B cell (primary cell): ENCODE measurements around the gene CAMSAP2. TPM values are rescaled to one million over a fixed set of nuclear protein-coding genes. Genes with fewer than 3 reads are reported as not detected.

Experiments used
- ATAC-seq: fragments of 200-7000 bp; cut with Tn5 transposase; one replicate; pipeline ENCODE4 v1.10.0; 2021; ENCODE audit warnings: low read depth, mild to moderate bottlenecking, moderate number of reproducible peaks, moderate library complexity
- CTCF ChIA-PET: fragments of 350-600 bp; sonication (Branson Sonifier 250); formaldehyde crosslinking; loops from one replicate; lab custom pipeline; 2021; ENCODE audit warnings: antibody characterized with exemption, inconsistent platforms; lab: Charles Lee
- POLR2A ChIA-PET: fragments of 350-600 bp; sonication (Branson Sonifier 250); formaldehyde crosslinking; loops from one replicate; lab custom pipeline; 2021; ENCODE audit warnings: antibody characterized with exemption; lab: Charles Lee
- DNase-seq: peaks from one replicate; pipeline ENCODE4 v3.0.0; 2013
- H2AFZ ChIP-seq: 2 replicates; pipeline ENCODE4 v1.6.1; 2012; ENCODE audit warnings: mild to moderate bottlenecking, low read depth, low read length; ENCODE audit not compliant: insufficient read depth, poor library complexity, severe bottlenecking
- H3K27ac ChIP-seq, 2 donors: 1 replicate in 1 of 2; 2 replicates in 1 of 2; pipeline ENCODE4 v1.5.1; 2012 to 2013; ENCODE audit warnings: low read length in 2 of 2, mild to moderate bottlenecking in 2 of 2, moderate library complexity in 1 of 2
- H3K27me3 ChIP-seq, 4 experiments: fragments of 200-600 bp in 1 of 4; sonication (generic) in 1 of 4; replicated peaks in 1 of 4; 1 replicate in 2 of 4; 2 replicates in 2 of 4; pipeline versions ENCODE4 v1.6.1 to v1.7.0; 2013 to 2016; ENCODE audit warnings: low read length in 3 of 4, mild to moderate bottlenecking in 2 of 4, mixed read lengths in 1 of 4, moderate library complexity in 1 of 4; ENCODE audit not compliant: insufficient read depth in 4 of 4, control insufficient read depth in 3 of 4; ENCODE audit errors: control extremely low read depth in 1 of 4
- H3K36me3 ChIP-seq, 2 experiments: replicated peaks in 1 of 2; 1 replicate in 1 of 2; 2 replicates in 1 of 2; pipeline versions ENCODE4 v1.6.1 to v1.7.1; 2013; ENCODE audit warnings: low read length in 1 of 2; ENCODE audit not compliant: insufficient read depth in 2 of 2, control insufficient read depth in 1 of 2; ENCODE audit errors: control extremely low read depth in 1 of 2, extremely low read depth in 1 of 2
- H3K4me1 ChIP-seq, 2 donors: fragments of 200-600 bp in 1 of 2; sonication (generic) in 1 of 2; 1 replicate in 1 of 2; 2 replicates in 1 of 2; pipeline versions ENCODE4 v1.5.1 to v1.6.1; 2013 to 2017; ENCODE audit warnings: low read length in 2 of 2; ENCODE audit not compliant: control insufficient read depth in 2 of 2, insufficient read depth in 2 of 2
- H3K4me2 ChIP-seq: replicated peaks from 2 replicates; pipeline ENCODE3; 2012; ENCODE audit warnings: mild to moderate bottlenecking, low read depth, low read length; ENCODE audit not compliant: poor library complexity, severe bottlenecking
- H3K4me3 ChIP-seq, 5 experiments: fragments of 200-600 bp in 1 of 5; sonication (generic) in 1 of 5; 1 replicate in 3 of 5; 2 replicates in 2 of 5; pipeline versions ENCODE4 v1.5.1 to v1.7.0; 2011 to 2016; ENCODE audit warnings: low read length in 4 of 5, mild to moderate bottlenecking in 4 of 5, low read depth in 2 of 5, control low read depth in 1 of 5, moderate library complexity in 1 of 5; ENCODE audit not compliant: insufficient read depth in 1 of 5; ENCODE audit errors: control extremely low read depth in 1 of 5, extremely low read depth in 1 of 5
- H3K79me2 ChIP-seq: fragments of 200-600 bp; sonication (generic); one replicate; pipeline ENCODE4 v1.6.0; 2016; ENCODE audit warnings: low read length; ENCODE audit not compliant: control insufficient read depth, insufficient read depth
- H3K9ac ChIP-seq: fragments of 200-600 bp; sonication (generic); 2 replicates; pipeline ENCODE4 v1.6.1; 2017; ENCODE audit warnings: mild to moderate bottlenecking, low read length, moderate library complexity
- H3K9me3 ChIP-seq, 3 donors: one replicate each; pipeline versions ENCODE4 v1.6.1 to v1.7.1; 2013; ENCODE audit warnings: low read length in 2 of 3; ENCODE audit not compliant: control insufficient read depth in 2 of 3, insufficient read depth in 1 of 3; ENCODE audit errors: control extremely low read depth in 1 of 3
- H4K20me1 ChIP-seq: 2 replicates; pipeline ENCODE4 v1.6.0; 2012; ENCODE audit warnings: mild to moderate bottlenecking, low read length; ENCODE audit not compliant: insufficient read depth, control insufficient read depth, poor library complexity, severe bottlenecking
- H3K27ac Mint-ChIP-seq: one replicate; pipeline ENCODE4 v1.8.0; 2021; ENCODE audit warnings: mixed read lengths
- H3K27me3 Mint-ChIP-seq: one replicate; pipeline ENCODE4 v1.8.0; 2021; ENCODE audit warnings: mixed read lengths
- H3K4me1 Mint-ChIP-seq: one replicate; pipeline ENCODE4 v1.8.0; 2021; ENCODE audit warnings: mixed read lengths
- H3K4me3 Mint-ChIP-seq: one replicate; pipeline ENCODE4 v1.8.0; 2021; ENCODE audit warnings: mixed read lengths
- H3K9me3 Mint-ChIP-seq: one replicate; pipeline ENCODE4 v1.8.0; 2022; ENCODE audit warnings: mixed read lengths; ENCODE audit not compliant: insufficient read depth
- EZH2 ChIP-seq: IDR thresholded peaks from 2 replicates; pipeline ENCODE4 v1.6.1; 2012; ENCODE audit warnings: borderline replicate concordance, low read depth, mild to moderate bottlenecking, moderate library complexity, low read length; ENCODE audit not compliant: insufficient read depth, poor library complexity, severe bottlenecking
- whole genome bisulfite sequencing: methylation state at CpG from one replicate; pipeline ENCODE4 v1.1.5; 2013; ENCODE audit warnings: missing lambda C conversion rate; ENCODE audit not compliant: insufficient coverage; 5-methylcytosine and 5-hydroxymethylcytosine counted together
- intact Hi-C: fragments of 100-400 bp; cut with micrococcal nuclease; formaldehyde crosslinking; loops from one replicate; pipeline ENCODE4 v1.10.0; 2022
- polyA plus RNA-seq: library from polyadenylated mRNA; depleted of rRNA; stranded (reverse); fragments of >200 nt; gene quantifications from 2 replicates; pipeline ENCODE4 v1.2.3, GENCODE V29; 2012
- total RNA-seq, 2 donors: library from RNA; stranded (reverse); fragments of 120-200 nt in 1 of 2; gene quantifications; 1 replicate in 1 of 2; 2 replicates in 1 of 2; pipeline versions ENCODE4 v1.2.3 to v1.2.4, GENCODE V29; 2013 to 2022
- TF ChIP-seq, protein P1 (sequence below): fragments of 200-600 bp; IDR thresholded peaks from one replicate; pipeline ENCODE4 v1.8.0; 2022; ENCODE audit warnings: antibody characterized with exemption, mild to moderate bottlenecking

The CAMSAP2 gene
- total and polyA plus RNA-seq, 2 donors (not counting 1 experiment from before 2014, with no cell fraction given): 0.10 to 2.1 TPM

DNA sequence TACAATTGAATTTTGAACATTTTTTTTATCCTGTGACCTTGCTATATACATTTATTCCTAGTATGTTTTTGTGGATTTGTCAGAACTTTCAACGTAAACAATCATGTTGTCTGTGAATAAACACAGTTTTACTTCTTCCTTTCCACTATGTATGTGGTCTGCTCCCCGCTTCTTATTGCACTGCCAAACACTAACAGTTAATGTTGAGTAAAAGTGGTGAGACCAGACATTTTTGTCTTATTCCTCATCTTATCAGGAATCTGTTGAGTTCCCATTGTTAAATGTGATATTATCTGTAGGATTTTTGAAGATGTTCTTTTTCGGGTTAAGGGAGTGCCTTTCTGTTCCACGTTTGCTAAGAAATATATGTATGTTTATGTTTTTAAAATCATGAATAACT, 45.9 kb downstream of the CAMSAP2 start:
- WGBS: no CpG with 5 or more reads among the region's 4 CpGs
- H3K27me3 Mint-ChIP-seq: peaks cover 4% of the 10 kb centered on the region

DNA sequence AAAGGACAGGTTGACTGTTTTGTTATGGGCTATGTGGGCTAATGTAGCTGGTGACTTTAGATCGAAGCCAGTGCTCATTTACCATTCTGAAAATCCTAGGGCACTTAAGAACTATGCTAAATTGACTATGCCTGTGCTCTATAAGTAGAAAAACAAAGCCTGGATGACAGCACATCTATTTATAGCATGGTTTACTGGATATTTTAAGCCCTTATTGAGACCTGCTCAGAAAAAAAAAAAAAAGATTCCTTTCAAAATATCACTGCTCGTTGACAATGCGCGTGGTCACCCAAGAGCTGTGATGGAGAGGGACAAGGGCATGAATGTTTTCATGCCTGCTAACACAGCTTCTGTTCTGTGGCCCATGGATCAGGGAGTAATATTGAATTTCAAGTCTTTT, 48.1 kb downstream of the CAMSAP2 start:
- H3K4me3 ChIP-seq: no peak overlapping the region
- H4K20me1 ChIP-seq: no peaks in the 10 kb centered on the region
- H3K36me3 ChIP-seq: no peaks in the 10 kb centered on the region
- TF ChIP-seq, protein P1, sequence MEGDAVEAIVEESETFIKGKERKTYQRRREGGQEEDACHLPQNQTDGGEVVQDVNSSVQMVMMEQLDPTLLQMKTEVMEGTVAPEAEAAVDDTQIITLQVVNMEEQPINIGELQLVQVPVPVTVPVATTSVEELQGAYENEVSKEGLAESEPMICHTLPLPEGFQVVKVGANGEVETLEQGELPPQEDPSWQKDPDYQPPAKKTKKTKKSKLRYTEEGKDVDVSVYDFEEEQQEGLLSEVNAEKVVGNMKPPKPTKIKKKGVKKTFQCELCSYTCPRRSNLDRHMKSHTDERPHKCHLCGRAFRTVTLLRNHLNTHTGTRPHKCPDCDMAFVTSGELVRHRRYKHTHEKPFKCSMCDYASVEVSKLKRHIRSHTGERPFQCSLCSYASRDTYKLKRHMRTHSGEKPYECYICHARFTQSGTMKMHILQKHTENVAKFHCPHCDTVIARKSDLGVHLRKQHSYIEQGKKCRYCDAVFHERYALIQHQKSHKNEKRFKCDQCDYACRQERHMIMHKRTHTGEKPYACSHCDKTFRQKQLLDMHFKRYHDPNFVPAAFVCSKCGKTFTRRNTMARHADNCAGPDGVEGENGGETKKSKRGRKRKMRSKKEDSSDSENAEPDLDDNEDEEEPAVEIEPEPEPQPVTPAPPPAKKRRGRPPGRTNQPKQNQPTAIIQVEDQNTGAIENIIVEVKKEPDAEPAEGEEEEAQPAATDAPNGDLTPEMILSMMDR: no peak
- intact Hi-C loops: no loop called here
- Mint-ChIP-seq H3K4me3 (no peak overlapping the region), H3K27ac (no peak overlapping the region), H3K9me3 (peaks cover 2% of the 10 kb centered on the region), H3K4me1 (no peaks in the 10 kb centered on the region), H3K27me3 (peaks cover 8% of the 10 kb centered on the region)
- H3K9ac ChIP-seq: no peak overlapping the region
- WGBS: no CpG with 5 or more reads among the region's 4 CpGs
- no peaks in the 10 kb centered on the region for H3K79me2 ChIP-seq
- no peak overlapping the region for H2AFZ ChIP-seq
- DNase-seq (no peak), ATAC-seq (no peak)
- H3K4me1 ChIP-seq: no peaks in the 10 kb centered on the region
- no peak overlapping the region for H3K27ac ChIP-seq
- peaks cover 0 to 5% (median 2%) of the 10 kb centered on the region in 3 donors for H3K9me3 ChIP-seq
- ChIA-PET POLR2A (no interaction called here), CTCF (no interaction called here)
- no peaks in the 10 kb centered on the region for H3K27me3 ChIP-seq
- no peak overlapping the region for H3K4me2 ChIP-seq

More for the DNA sequence above, 45.9 kb downstream of the CAMSAP2 start:
- ChIA-PET CTCF (no interaction called here), POLR2A (no interaction called here)
- ATAC-seq (no peak), DNase-seq (no peak)
- H3K4me1 ChIP-seq: peaks cover 0 to 4% of the 10 kb centered on the region in 2 donors
- no peak overlapping the region for H3K4me3 ChIP-seq
- H3K27me3 ChIP-seq: no peaks in the 10 kb centered on the region
- no peaks in the 10 kb centered on the region for H3K36me3 ChIP-seq
- no peak overlapping the region for H3K27ac ChIP-seq
- H3K4me2 ChIP-seq: no peak overlapping the region
- intact Hi-C loops: no loop called here
- peaks cover 2% of the 10 kb centered on the region for H3K9me3 Mint-ChIP-seq
- peaks cover 5% of the 10 kb centered on the region for H3K4me1 Mint-ChIP-seq
- no peak overlapping the region for H3K4me3 Mint-ChIP-seq
- H4K20me1 ChIP-seq: no peaks in the 10 kb centered on the region
- TF ChIP-seq, protein P1: no peak
- TF ChIP-seq EZH2: no peak
- no peak overlapping the region for H3K27ac Mint-ChIP-seq
- peaks cover 0 to 5% (median 2%) of the 10 kb centered on the region in 3 donors for H3K9me3 ChIP-seq
- H3K79me2 ChIP-seq: no peaks in the 10 kb centered on the region
- H3K9ac ChIP-seq: no peak overlapping the region
- H2AFZ ChIP-seq: no peak overlapping the region
